A549 (cell line): ENCODE measurements around the gene TUT4. TPM values are rescaled to one million over a fixed set of nuclear protein-coding genes. Genes with fewer than 3 reads are reported as not detected.

ENCODE experiments used
- ATAC-seq, 2 experiments: fragments of 200-7000 bp in 1 of 2; fragments of >200 bp in 1 of 2; cut with Nextera tagmentation in 1 of 2; cut with Tn5 transposase in 1 of 2; 3 replicates each; pipeline versions ENCODE4 v1.8.0 to v1.9.1; 2018 to 2020; ENCODE audit warnings: mild to moderate bottlenecking in 1 of 2, moderate library complexity in 1 of 2
- CTCF ChIA-PET: fragments of 300-600 bp; sonication (Branson Sonifier 250); formaldehyde crosslinking; extraction: SDS; loops from one replicate; lab custom pipeline; 2021; ENCODE audit warnings: antibody characterized with exemption, inconsistent platforms; lab: Yijun Ruan, JAX
- POLR2A ChIA-PET: fragments of 350-600 bp; formaldehyde crosslinking; extraction: SDS; loops from one replicate; lab custom pipeline; 2021; ENCODE audit warnings: antibody characterized with exemption, inconsistent platforms; lab: Yijun Ruan, JAX
- DNase-seq, 2 experiments: peaks; one replicate each; pipeline versions ENCODE4 v3.0.0 to v3.0.0-alpha.2; 2011 to 2016; ENCODE audit warnings: low read depth in 1 of 2, low spot score in 1 of 2
- FAIRE-seq: peaks from 2 replicates; lab custom pipeline; 2011; peaks lifted over from hg19 to GRCh38; lab: Jason Lieb, UNC
- H3K27ac ChIP-seq, 2 experiments: fragments of >200 bp; sonication (Bioruptor Twin); formaldehyde crosslinking; 3 replicates each; pipeline ENCODE4 v1.5.1; 2016 to 2017
- H3K4me1 ChIP-seq: fragments of >200 bp; sonication (Bioruptor Twin); formaldehyde crosslinking; 3 replicates; pipeline ENCODE4 v1.6.1; 2016
- H3K4me2 ChIP-seq: fragments of >200 bp; sonication (Bioruptor Twin); formaldehyde crosslinking; 3 replicates; pipeline ENCODE4 v1.6.1; 2016
- H3K4me3 ChIP-seq: fragments of >200 bp; sonication (Bioruptor Twin); formaldehyde crosslinking; 3 replicates; pipeline ENCODE4 v1.5.1; 2016
- H3K9me3 ChIP-seq: fragments of >200 bp; sonication (Bioruptor Twin); formaldehyde crosslinking; 3 replicates; pipeline ENCODE4 v1.6.1; 2016
- ATOH8 ChIP-seq: fragments of 250-450 bp; sonication (Bioruptor Pico); IDR thresholded peaks from 2 replicates; pipeline ENCODE4 v1.5.0; 2020; ENCODE audit warnings: low read depth, mild to moderate bottlenecking, moderate library complexity
- CBX2 ChIP-seq: fragments of 200-600 bp; sonication (generic); IDR thresholded peaks from 2 replicates; pipeline ENCODE4 v1.6.1; 2016; ENCODE audit warnings: low read depth, mild to moderate bottlenecking, borderline replicate concordance
- E2F6 ChIP-seq: IDR thresholded peaks from 2 replicates; pipeline ENCODE4 v1.6.1; 2012; ENCODE audit warnings: low read depth, borderline replicate concordance
- EHMT2 ChIP-seq: fragments of 200-600 bp; sonication (generic); IDR thresholded peaks from 2 replicates; pipeline ENCODE4 v1.6.1; 2016; ENCODE audit warnings: antibody characterized with exemption, low read depth, mild to moderate bottlenecking, moderate library complexity
- ELK1 ChIP-seq: fragments of 150-350 bp; IDR thresholded peaks from 2 replicates; pipeline ENCODE4 v1.6.1; 2014; ENCODE audit warnings: low read depth, mild to moderate bottlenecking, low read length
- FOSB ChIP-seq: fragments of 250-450 bp; sonication (Bioruptor Pico); IDR thresholded peaks from 2 replicates; pipeline ENCODE4 v1.5.0; 2020; ENCODE audit warnings: mild to moderate bottlenecking, moderate library complexity
- HES2 ChIP-seq: fragments of >200 bp; sonication (Bioruptor Twin); formaldehyde crosslinking; IDR thresholded peaks from 2 replicates; pipeline ENCODE4 v1.6.1; 2016
- HEYL ChIP-seq: fragments of 250-450 bp; sonication (Bioruptor Pico); IDR thresholded peaks from 2 replicates; pipeline ENCODE4 v1.8.0; 2021; ENCODE audit warnings: mild to moderate bottlenecking, moderate library complexity
- HOXB13 ChIP-seq: fragments of 250-450 bp; sonication (Bioruptor Pico); IDR thresholded peaks from 2 replicates; pipeline ENCODE4 v1.5.0; 2020; ENCODE audit warnings: low read depth, mild to moderate bottlenecking, moderate library complexity
- JUNB ChIP-seq: fragments of >200 bp; sonication (Bioruptor Twin); formaldehyde crosslinking; IDR thresholded peaks from 2 replicates; pipeline ENCODE4 v1.6.1; 2016
- MAFK ChIP-seq: fragments of 450-650 bp; IDR thresholded peaks from 2 replicates; pipeline ENCODE4 v1.6.1; 2014; ENCODE audit not compliant: partially characterized antibody
- MAZ ChIP-seq: fragments of 150-350 bp; IDR thresholded peaks from 2 replicates; pipeline ENCODE4 v1.6.1; 2014; ENCODE audit warnings: antibody characterized with exemption, low read depth, low read length, borderline replicate concordance
- POLR2A ChIP-seq: IDR thresholded peaks from 2 replicates; pipeline ENCODE4 v1.6.1; 2012; ENCODE audit warnings: mild to moderate bottlenecking, low read length
- POLR2AphosphoS2 ChIP-seq: conservative IDR thresholded peaks from 2 replicates; pipeline ENCODE4 v1.6.1; 2012; ENCODE audit warnings: low read length, improper control_type of control experiment, inconsistent platforms
- RFX5 ChIP-seq: fragments of 450-650 bp; IDR thresholded peaks from 2 replicates; pipeline ENCODE4 v1.7.1; 2014; ENCODE audit warnings: antibody characterized with exemption, mild to moderate bottlenecking, moderate library complexity
- TP53 ChIP-seq: fragments of 250-450 bp; sonication (Bioruptor Pico); IDR thresholded peaks from 2 replicates; pipeline ENCODE4 v1.5.0; 2021; ENCODE audit warnings: mild to moderate bottlenecking, moderate library complexity
- USF2 ChIP-seq: fragments of 450-650 bp; IDR thresholded peaks from 2 replicates; pipeline ENCODE4 v1.6.1; 2014; ENCODE audit warnings: antibody characterized with exemption
- ZC3H11A ChIP-seq: fragments of 450-650 bp; IDR thresholded peaks from 2 replicates; pipeline ENCODE4 v1.6.1; 2014; ENCODE audit warnings: antibody characterized with exemption, mild to moderate bottlenecking
- ZSCAN20 ChIP-seq: fragments of 250-450 bp; sonication (Bioruptor Pico); IDR thresholded peaks from 2 replicates; pipeline ENCODE4 v1.8.0; 2022; ENCODE audit warnings: mild to moderate bottlenecking, moderate library complexity
- WGBS: methylation state at CpG from one replicate; pipeline ENCODE4 v1.1.6; 2017; ENCODE audit errors: missing lambda C conversion rate; 5-methylcytosine and 5-hydroxymethylcytosine counted together
- polyA plus RNA-seq, 4 experiments: library from polyadenylated mRNA; depleted of rRNA in 3 of 4; stranded (reverse); fragments of >200 nt; fragmentation: RNase III in 1 of 4; extraction: RNeasy Plus Mini Kit Qiagen cat#74134 plus additional on column Dnase treatment in 1 of 4; gene quantifications; 2 replicates in 3 of 4; 3 replicates in 1 of 4; pipeline ENCODE4 v1.2.3, GENCODE V29; 2011 to 2017

TUT4 gene
- polyA plus RNA-seq, 2 of the 4 experiments (the other 2 are of a cell fraction), result 25.3 to 34.1 TPM

- Histone ChIP-seq H3K4me1 (peaks cover 3% of the 10 kb centered on the region; the same call in 2 of the 3 replicates), H3K4me2 (no peak overlapping the region), H3K4me3 (no peak overlapping the region), H3K27ac (no peak overlapping the region), H3K9me3 (no peaks in the 10 kb centered on the region)
- FAIRE-seq (no peak), DNase-seq (no peak), ATAC-seq (no peak)
- ChIA-PET POLR2A (no interaction called here), CTCF (no interaction called here)
- no peak for TF ChIP-seq FOSB (CRISPR knock-in tag)
- TF ChIP-seq ZSCAN20 (CRISPR knock-in tag), result no peak
- TF ChIP-seq ATOH8 (CRISPR knock-in tag), result no peak
- TF ChIP-seq HOXB13, result no peak
- TF ChIP-seq ELK1, result no peak
- 95% methylated on average over 2 of the region's 2 CpGs for WGBS
Measured at GRCh38 chr1:52455686-52456085, 97.2 kb downstream of the TUT4 start.

- ChIA-PET CTCF (no interaction called here), POLR2A (no interaction called here)
- no peak for FAIRE-seq
Measured at GRCh38 chr1:52454779-52455178, 98.1 kb downstream of the TUT4 start.

GRCh38 chr1:52454127-52454526, 98.8 kb downstream of the TUT4 start:
- POLR2A ChIA-PET, result no interaction called here

More at GRCh38 chr1:52454779-52455178, 98.1 kb downstream of the TUT4 start:
- Histone ChIP-seq H3K27ac (no peak overlapping the region), H3K4me1 (no peaks in the 10 kb centered on the region), H3K4me2 (no peak overlapping the region), H3K4me3 (no peak overlapping the region), H3K9me3 (no peaks in the 10 kb centered on the region)
- no peak for DNase-seq
- WGBS, result 93% methylated on average over 2 of the region's 2 CpGs
- no peak for ATAC-seq
- TF ChIP-seq USF2 (no peak), HEYL (no peak), RFX5 (no peak), ZSCAN20 (CRISPR knock-in tag) (no peak), HES2 (no peak), EHMT2 (no peak), CBX2 (no peak), ZC3H11A (no peak), TP53 (CRISPR knock-in tag) (no peak), ATOH8 (CRISPR knock-in tag) (no peak), POLR2AphosphoS2 (no peak), MAFK (no peak), ELK1 (no peak), JUNB (no peak)

More at GRCh38 chr1:52454127-52454526, 98.8 kb downstream of the TUT4 start:
- FAIRE-seq, result no peak
- Histone ChIP-seq H3K4me3 (no peak overlapping the region), H3K4me2 (no peak overlapping the region), H3K4me1 (no peaks in the 10 kb centered on the region), H3K9me3 (no peaks in the 10 kb centered on the region), H3K27ac (no peak overlapping the region)
- no peak for DNase-seq
- WGBS, result 81% methylated on average over 1 of the region's 1 CpG
- CTCF ChIA-PET, result interaction anchor here (1.0 kb wide), 1 partner anchor 15 kb away, joined by 4 read pairs; no protein-coding TSS in a partner anchor
- no peak for ATAC-seq
- TF ChIP-seq E2F6, result no peak
- TF ChIP-seq MAZ, result no peak
- no peak for TF ChIP-seq EHMT2
- TF ChIP-seq RFX5, result no peak
- TF ChIP-seq ELK1, result no peak
- TF ChIP-seq POLR2A, result no peak
- TF ChIP-seq TP53 (CRISPR knock-in tag), result no peak
